Esophagus muscularis mucosa (tissue), 4 donors: Measurements from ENCODE around the gene RNF13. TPM values are rescaled to one million over a fixed set of nuclear protein-coding genes. Genes with fewer than 3 reads are reported as not detected.

ENCODE experiments used
- DNase-seq: peaks from one replicate; pipeline ENCODE4 v3.0.0-alpha.2; 2017; ENCODE audit errors: extremely low spot score
- H3K27ac ChIP-seq, 4 donors: fragments of 200-600 bp; sonication (generic); replicated peaks in 1 of 4; 1 replicate in 3 of 4; 2 replicates in 1 of 4; pipeline ENCODE4 v1.5.1; 2016 to 2019; ENCODE audit warnings: mild to moderate bottlenecking in 1 of 4
- H3K27me3 ChIP-seq, 4 donors: fragments of 200-600 bp; sonication (generic); one replicate each; pipeline versions ENCODE4 v1.5.1 to v1.6.0; 2016 to 2019
- H3K36me3 ChIP-seq, 4 donors: fragments of 200-600 bp; sonication (generic); one replicate each; pipeline ENCODE4 v1.5.1; 2016 to 2019
- H3K4me1 ChIP-seq, 4 donors: fragments of 200-600 bp; sonication (generic); one replicate each; pipeline ENCODE4 v1.5.1; 2016 to 2019
- H3K4me3 ChIP-seq, 4 donors: fragments of 200-600 bp; sonication (generic); 1 replicate in 2 of 4; 2 replicates in 2 of 4; pipeline ENCODE4 v1.5.1; 2016 to 2019; ENCODE audit warnings: mild to moderate bottlenecking in 4 of 4, moderate library complexity in 1 of 4
- H3K9me3 ChIP-seq, 4 donors: fragments of 200-600 bp; sonication (generic); 1 replicate in 3 of 4; 2 replicates in 1 of 4; pipeline ENCODE4 v1.5.1; 2016 to 2019
- CTCF ChIP-seq, 3 experiments: fragments of 200-600 bp in 2 of 3; fragments of 450-650 bp in 1 of 3; sonication (generic) in 2 of 3; IDR thresholded peaks; one replicate each; pipeline ENCODE4 v1.5.1; 2017 to 2019; ENCODE audit warnings: antibody characterized with exemption in 3 of 3, mild to moderate bottlenecking in 2 of 3, moderate library complexity in 1 of 3
- EP300 ChIP-seq: sonication (generic); formaldehyde crosslinking; IDR thresholded peaks from one replicate; pipeline ENCODE4 v1.6.1; 2017; ENCODE audit warnings: antibody characterized with exemption
- POLR2A ChIP-seq: fragments of 450-650 bp; IDR thresholded peaks from one replicate; pipeline ENCODE4 v1.6.1; 2017; ENCODE audit warnings: antibody characterized with exemption, moderate library complexity, mild to moderate bottlenecking, low read depth
- POLR2AphosphoS5 ChIP-seq, 2 donors: sonication (generic); formaldehyde crosslinking; IDR thresholded peaks; one replicate each; pipeline ENCODE4 v1.6.1; 2017; ENCODE audit warnings: antibody characterized with exemption in 2 of 2
- WGBS: methylation state at CpG from one replicate; pipeline ENCODE4 v1.1.5; 2018; 5-methylcytosine and 5-hydroxymethylcytosine counted together
- intact Hi-C: fragments of 100-400 bp; cut with DNase I; formaldehyde crosslinking; loops from one replicate; pipeline ENCODE4 v1.15.1; 2023
- total RNA-seq, 4 donors: library from RNA; depleted of rRNA; stranded (reverse); fragments of >200 nt; gene quantifications; one replicate each; pipeline versions ENCODE4 v1.1.0 to v1.2.1, GENCODE V29; 2016

Gene RNF13
- total RNA-seq, 4 donors from 2014 or later, result 52.9 to 95.1 (median 78.2) TPM

GRCh38 chr3:149989307-149989706 is 176.3 kb downstream of the RNF13 start:
- no peaks in the 10 kb centered on the region for H3K4me1 ChIP-seq
- TF ChIP-seq POLR2A, result no peak
- no peak for TF ChIP-seq EP300
- TF ChIP-seq CTCF (IDR thresholded peaks at IDR 0.05), result no peak
- TF ChIP-seq POLR2AphosphoS5 (IDR thresholded peaks at IDR 0.05), result no peak
- no peak for DNase-seq
- H3K27me3 ChIP-seq, result no peaks in the 10 kb centered on the region
- intact Hi-C loops, result no loop called here
- H3K4me3 ChIP-seq, result no peak overlapping the region
- H3K9me3 ChIP-seq, result peaks cover 0 to 3% (median 1%) of the 10 kb centered on the region in 4 donors
- WGBS, result 97% methylated on average over 2 of the region's 2 CpGs
- no peak overlapping the region for H3K27ac ChIP-seq
- no peaks in the 10 kb centered on the region for H3K36me3 ChIP-seq

- Histone ChIP-seq H3K9me3 (peaks cover 0 to 14% (median 11%) of the 10 kb centered on the region in 4 donors), H3K4me3 (no peak overlapping the region), H3K4me1 (no peaks in the 10 kb centered on the region), H3K27ac (no peak overlapping the region), H3K36me3 (no peaks in the 10 kb centered on the region), H3K27me3 (no peaks in the 10 kb centered on the region)
- no peak for DNase-seq
- TF ChIP-seq EP300, result no peak
- no peak for TF ChIP-seq CTCF (IDR thresholded peaks at IDR 0.05)
- TF ChIP-seq POLR2AphosphoS5 (IDR thresholded peaks at IDR 0.05), result no peak
- no peak for TF ChIP-seq POLR2A
- 63% methylated on average over 1 of the region's 1 CpG for WGBS
- intact Hi-C loops, result no loop called here
These were observed 177.5 kb downstream of the RNF13 start for GRCh38 chr3:149990423-149990948.

- 98% methylated on average over 4 of the region's 4 CpGs for WGBS
- H3K9me3 ChIP-seq, result peaks cover 0 to 18% (median 11%) of the 10 kb centered on the region in 4 donors
- H3K4me1 ChIP-seq, result no peaks in the 10 kb centered on the region
- H3K27ac ChIP-seq, result no peak overlapping the region
- TF ChIP-seq POLR2A, result no peak
- no peak for TF ChIP-seq CTCF (IDR thresholded peaks at IDR 0.05)
- TF ChIP-seq POLR2AphosphoS5 (IDR thresholded peaks at IDR 0.05), result no peak
- no peak for TF ChIP-seq EP300
- no peak overlapping the region for H3K4me3 ChIP-seq
- intact Hi-C loops, result no loop called here
- no peaks in the 10 kb centered on the region for H3K36me3 ChIP-seq
- H3K27me3 ChIP-seq, result no peaks in the 10 kb centered on the region
- no peak for DNase-seq
These were observed 179.5 kb downstream of the RNF13 start for GRCh38 chr3:149992416-149993058.

DNA sequence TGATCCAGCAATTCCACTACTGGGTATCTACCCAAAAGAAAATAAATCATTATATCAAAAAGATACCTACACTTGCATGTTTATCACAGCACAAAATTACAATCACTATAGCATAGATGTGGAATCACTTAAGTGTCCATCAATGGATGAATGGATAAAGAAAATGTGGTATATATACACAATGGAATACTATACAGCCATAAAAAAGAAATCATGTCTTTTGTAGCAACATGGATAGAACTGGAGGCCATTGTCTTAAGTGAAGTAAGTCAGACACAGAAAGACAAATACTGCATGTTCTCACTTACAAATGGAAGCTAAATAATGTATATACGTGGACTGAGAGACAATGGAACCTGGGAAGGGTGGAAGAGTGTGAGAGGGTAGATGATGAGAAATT is 185.9 kb downstream of the RNF13 start:
- TF ChIP-seq POLR2AphosphoS5 (IDR thresholded peaks at IDR 0.05), result no peak
- TF ChIP-seq CTCF (IDR thresholded peaks at IDR 0.05), result no peak
- no peak for TF ChIP-seq POLR2A
- TF ChIP-seq EP300, result no peak
- H3K36me3 ChIP-seq, result no peaks in the 10 kb centered on the region
- H3K4me1 ChIP-seq, result no peaks in the 10 kb centered on the region
- no peak for DNase-seq
- intact Hi-C loops, result no loop called here
- H3K4me3 ChIP-seq, result no peak overlapping the region
- H3K27me3 ChIP-seq, result no peaks in the 10 kb centered on the region
- 94% methylated on average over 1 of the region's 1 CpG for WGBS
- H3K9me3 ChIP-seq, result peaks cover 0 to 21% (median 11%) of the 10 kb centered on the region in 4 donors
- H3K27ac ChIP-seq, result no peak overlapping the region
